B cell (primary cell): ENCODE data around the gene FBXL13. TPM values are rescaled to one million over a fixed set of nuclear protein-coding genes. Genes with fewer than 3 reads are reported as not detected.

Experiments used
- ATAC-seq: fragments of 200-7000 bp; cut with Tn5 transposase; one replicate; pipeline ENCODE4 v1.10.0; 2021; ENCODE audit warnings: low read depth, mild to moderate bottlenecking, moderate number of reproducible peaks, moderate library complexity
- CTCF ChIA-PET: fragments of 350-600 bp; sonication (Branson Sonifier 250); formaldehyde crosslinking; loops from one replicate; lab custom pipeline; 2021; ENCODE audit warnings: antibody characterized with exemption, inconsistent platforms; lab: Charles Lee
- POLR2A ChIA-PET: fragments of 350-600 bp; sonication (Branson Sonifier 250); formaldehyde crosslinking; loops from one replicate; lab custom pipeline; 2021; ENCODE audit warnings: antibody characterized with exemption; lab: Charles Lee
- DNase-seq: peaks from one replicate; pipeline ENCODE4 v3.0.0; 2013
- H2AFZ ChIP-seq: 2 replicates; pipeline ENCODE4 v1.6.1; 2012; ENCODE audit warnings: mild to moderate bottlenecking, low read depth, low read length; ENCODE audit not compliant: insufficient read depth, poor library complexity, severe bottlenecking
- H3K27ac ChIP-seq, 2 donors: 1 replicate in 1 of 2; 2 replicates in 1 of 2; pipeline ENCODE4 v1.5.1; 2012 to 2013; ENCODE audit warnings: low read length in 2 of 2, mild to moderate bottlenecking in 2 of 2, moderate library complexity in 1 of 2
- H3K27me3 ChIP-seq, 4 experiments: fragments of 200-600 bp in 1 of 4; sonication (generic) in 1 of 4; replicated peaks in 1 of 4; 1 replicate in 2 of 4; 2 replicates in 2 of 4; pipeline versions ENCODE4 v1.6.1 to v1.7.0; 2013 to 2016; ENCODE audit warnings: low read length in 3 of 4, mild to moderate bottlenecking in 2 of 4, mixed read lengths in 1 of 4, moderate library complexity in 1 of 4; ENCODE audit not compliant: insufficient read depth in 4 of 4, control insufficient read depth in 3 of 4; ENCODE audit errors: control extremely low read depth in 1 of 4
- H3K36me3 ChIP-seq, 2 experiments: replicated peaks in 1 of 2; 1 replicate in 1 of 2; 2 replicates in 1 of 2; pipeline versions ENCODE4 v1.6.1 to v1.7.1; 2013; ENCODE audit warnings: low read length in 1 of 2; ENCODE audit not compliant: insufficient read depth in 2 of 2, control insufficient read depth in 1 of 2; ENCODE audit errors: control extremely low read depth in 1 of 2, extremely low read depth in 1 of 2
- H3K4me1 ChIP-seq, 2 donors: fragments of 200-600 bp in 1 of 2; sonication (generic) in 1 of 2; 1 replicate in 1 of 2; 2 replicates in 1 of 2; pipeline versions ENCODE4 v1.5.1 to v1.6.1; 2013 to 2017; ENCODE audit warnings: low read length in 2 of 2; ENCODE audit not compliant: control insufficient read depth in 2 of 2, insufficient read depth in 2 of 2
- H3K4me2 ChIP-seq: replicated peaks from 2 replicates; pipeline ENCODE3; 2012; ENCODE audit warnings: mild to moderate bottlenecking, low read depth, low read length; ENCODE audit not compliant: poor library complexity, severe bottlenecking
- H3K4me3 ChIP-seq, 5 experiments: fragments of 200-600 bp in 1 of 5; sonication (generic) in 1 of 5; 1 replicate in 3 of 5; 2 replicates in 2 of 5; pipeline versions ENCODE4 v1.5.1 to v1.7.0; 2011 to 2016; ENCODE audit warnings: low read length in 4 of 5, mild to moderate bottlenecking in 4 of 5, low read depth in 2 of 5, control low read depth in 1 of 5, moderate library complexity in 1 of 5; ENCODE audit not compliant: insufficient read depth in 1 of 5; ENCODE audit errors: control extremely low read depth in 1 of 5, extremely low read depth in 1 of 5
- H3K79me2 ChIP-seq: fragments of 200-600 bp; sonication (generic); one replicate; pipeline ENCODE4 v1.6.0; 2016; ENCODE audit warnings: low read length; ENCODE audit not compliant: control insufficient read depth, insufficient read depth
- H3K9ac ChIP-seq: fragments of 200-600 bp; sonication (generic); 2 replicates; pipeline ENCODE4 v1.6.1; 2017; ENCODE audit warnings: mild to moderate bottlenecking, low read length, moderate library complexity
- H3K9me3 ChIP-seq, 3 donors: one replicate each; pipeline versions ENCODE4 v1.6.1 to v1.7.1; 2013; ENCODE audit warnings: low read length in 2 of 3; ENCODE audit not compliant: control insufficient read depth in 2 of 3, insufficient read depth in 1 of 3; ENCODE audit errors: control extremely low read depth in 1 of 3
- H4K20me1 ChIP-seq: 2 replicates; pipeline ENCODE4 v1.6.0; 2012; ENCODE audit warnings: mild to moderate bottlenecking, low read length; ENCODE audit not compliant: insufficient read depth, control insufficient read depth, poor library complexity, severe bottlenecking
- H3K27ac Mint-ChIP-seq: one replicate; pipeline ENCODE4 v1.8.0; 2021; ENCODE audit warnings: mixed read lengths
- H3K27me3 Mint-ChIP-seq: one replicate; pipeline ENCODE4 v1.8.0; 2021; ENCODE audit warnings: mixed read lengths
- H3K4me1 Mint-ChIP-seq: one replicate; pipeline ENCODE4 v1.8.0; 2021; ENCODE audit warnings: mixed read lengths
- H3K4me3 Mint-ChIP-seq: one replicate; pipeline ENCODE4 v1.8.0; 2021; ENCODE audit warnings: mixed read lengths
- H3K9me3 Mint-ChIP-seq: one replicate; pipeline ENCODE4 v1.8.0; 2022; ENCODE audit warnings: mixed read lengths; ENCODE audit not compliant: insufficient read depth
- CTCF ChIP-seq: fragments of 200-600 bp; IDR thresholded peaks from one replicate; pipeline ENCODE4 v1.8.0; 2022; ENCODE audit warnings: antibody characterized with exemption, mild to moderate bottlenecking
- EZH2 ChIP-seq: IDR thresholded peaks from 2 replicates; pipeline ENCODE4 v1.6.1; 2012; ENCODE audit warnings: borderline replicate concordance, low read depth, mild to moderate bottlenecking, moderate library complexity, low read length; ENCODE audit not compliant: insufficient read depth, poor library complexity, severe bottlenecking
- WGBS: methylation state at CpG from one replicate; pipeline ENCODE4 v1.1.5; 2013; ENCODE audit warnings: missing lambda C conversion rate; ENCODE audit not compliant: insufficient coverage; 5-methylcytosine and 5-hydroxymethylcytosine counted together
- intact Hi-C: fragments of 100-400 bp; cut with micrococcal nuclease; formaldehyde crosslinking; loops from one replicate; pipeline ENCODE4 v1.10.0; 2022
- polyA plus RNA-seq: library from polyadenylated mRNA; depleted of rRNA; stranded (reverse); fragments of >200 nt; gene quantifications from 2 replicates; pipeline ENCODE4 v1.2.3, GENCODE V29; 2012
- total RNA-seq, 2 donors: library from RNA; stranded (reverse); fragments of 120-200 nt in 1 of 2; gene quantifications; 1 replicate in 1 of 2; 2 replicates in 1 of 2; pipeline versions ENCODE4 v1.2.3 to v1.2.4, GENCODE V29; 2013 to 2022

Gene FBXL13
- total and polyA plus RNA-seq, 2 donors (not counting 1 experiment from before 2014, with no cell fraction given): 0.22 to 4.0 TPM

- H3K4me3 Mint-ChIP-seq: no peak overlapping the region
- Histone ChIP-seq H3K36me3 (no peaks in the 10 kb centered on the region), H3K9ac (no peak overlapping the region), H4K20me1 (no peaks in the 10 kb centered on the region), H3K4me1 (no peaks in the 10 kb centered on the region), H3K4me2 (no peak overlapping the region), H2AFZ (no peak overlapping the region), H3K27me3 (no peaks in the 10 kb centered on the region), H3K27ac (no peak overlapping the region), H3K9me3 (no peaks in the 10 kb centered on the region), H3K4me3 (no peak overlapping the region), H3K79me2 (no peaks in the 10 kb centered on the region)
- no peak for DNase-seq
- ChIA-PET CTCF (no interaction called here), POLR2A (no interaction called here)
- no peak overlapping the region for H3K27ac Mint-ChIP-seq
- no peaks in the 10 kb centered on the region for H3K9me3 Mint-ChIP-seq
- no CpG with 5 or more reads among the region's 5 CpGs for WGBS
- ATAC-seq: no peak
- H3K4me1 Mint-ChIP-seq: no peaks in the 10 kb centered on the region
- intact Hi-C loops: no loop called here
- no peaks in the 10 kb centered on the region for H3K27me3 Mint-ChIP-seq
- TF ChIP-seq EZH2: no peak
- no peak for TF ChIP-seq CTCF
Observed at GRCh38 chr7:102925976-102926782, 148.4 kb downstream of the FBXL13 start.

GRCh38 chr7:102918845-102919244, 155.8 kb downstream of the FBXL13 start:
- no peak overlapping the region for H3K27ac Mint-ChIP-seq
- no peaks in the 10 kb centered on the region for H3K79me2 ChIP-seq
- H3K4me2 ChIP-seq: no peak overlapping the region
- no peaks in the 10 kb centered on the region for H3K27me3 ChIP-seq
- H3K4me3 ChIP-seq: no peak overlapping the region
- no peak for DNase-seq
- no peak overlapping the region for H2AFZ ChIP-seq
- H3K4me1 ChIP-seq: no peaks in the 10 kb centered on the region
- H3K36me3 ChIP-seq: no peaks in the 10 kb centered on the region
- H3K27me3 Mint-ChIP-seq: no peaks in the 10 kb centered on the region
- 67% methylated on average over 1 of the region's 1 CpG for WGBS
- H3K9me3 ChIP-seq: no peaks in the 10 kb centered on the region
- H3K9me3 Mint-ChIP-seq: no peaks in the 10 kb centered on the region
- no peak for TF ChIP-seq EZH2
- TF ChIP-seq CTCF: no peak
- POLR2A ChIA-PET: no interaction called here
- CTCF ChIA-PET: interaction anchor here (1.0 kb wide), 1 partner anchor 28 kb away, joined by 3 read pairs; no protein-coding TSS in a partner anchor
- no peaks in the 10 kb centered on the region for H4K20me1 ChIP-seq
- H3K27ac ChIP-seq: no peak overlapping the region
- intact Hi-C loops: no loop called here
- H3K9ac ChIP-seq: no peak overlapping the region
- no peaks in the 10 kb centered on the region for H3K4me1 Mint-ChIP-seq
- ATAC-seq: no peak
- H3K4me3 Mint-ChIP-seq: no peak overlapping the region
